Right hindlimb (tissue), 1 donor: Measurements from ENCODE around the gene HERC4.
"Not testable (repeated sequence)": the region's sequence is repeated elsewhere in the genome, so short reads cannot be mapped to it uniquely, and the experiment has no call there.

ENCODE experiments used
- DNase-seq: peaks from one replicate; pipeline ENCODE4 v3.0.0-alpha.2; 2018

HERC4 gene

GRCh38 chr10:67936416-67936815 lies 138.7 kb downstream of the HERC4 start:
- no peak for DNase-seq

- no peak for DNase-seq
Observed at GRCh38 chr10:67935223-67935622, 139.9 kb downstream of the HERC4 start.

GRCh38 chr10:67934336-67934735 lies 140.7 kb downstream of the HERC4 start:
- DNase-seq = no peak

GRCh38 chr10:67933199-67933598 lies 141.9 kb downstream of the HERC4 start:
- no peak for DNase-seq

GRCh38 chr10:67926951-67927350 lies 148.1 kb downstream of the HERC4 start:
- no peak for DNase-seq

GRCh38 chr10:67925449-67926005 lies 149.6 kb downstream of the HERC4 start:
- DNase-seq = no peak

GRCh38 chr10:67924136-67924535 lies 150.9 kb downstream of the HERC4 start:
- DNase-seq = no peak

GRCh38 chr10:67923551-67923950 lies 151.5 kb downstream of the HERC4 start:
- no peak for DNase-seq

- DNase-seq = no peak
Observed at GRCh38 chr10:67921065-67921464, 154.0 kb downstream of the HERC4 start.

- no peak for DNase-seq
Observed at GRCh38 chr10:67917679-67918078, 157.4 kb downstream of the HERC4 start.

GRCh38 chr10:67917169-67917568 lies 157.9 kb downstream of the HERC4 start:
- no peak for DNase-seq

GRCh38 chr10:67914777-67915340 lies 160.2 kb downstream of the HERC4 start:
- no peak for DNase-seq

GRCh38 chr10:67912331-67912946 lies 162.6 kb downstream of the HERC4 start:
- DNase-seq = no peak

GRCh38 chr10:67903581-67903980 lies 171.5 kb downstream of the HERC4 start:
- no peak for DNase-seq

- DNase-seq = no peak
Observed at GRCh38 chr10:67893637-67894036, 181.4 kb downstream of the HERC4 start.

- peak; percentile 90 for DNase-seq
Observed at GRCh38 chr10:67884842-67885670, 190.0 kb downstream of the HERC4 start.

- DNase-seq = peak; percentile 98
Observed at GRCh38 chr10:67884313-67884841, 190.7 kb downstream of the HERC4 start, which contains the start of gene SIRT1. Gene SIRT1, plus strand, starts transcription at chr10:67884656. Its CDS starts 66 bp downstream, at chr10:67884722.

- DNase-seq = no peak
Observed at GRCh38 chr10:67883710-67884312, 191.3 kb downstream of the HERC4 start.

GRCh38 chr10:67878133-67878532 lies 196.9 kb downstream of the HERC4 start:
- DNase-seq = no peak

- not testable (repeated sequence) for DNase-seq
Observed at GRCh38 chr10:67877421-67877820, 197.7 kb downstream of the HERC4 start.

- no peak for DNase-seq
Observed at GRCh38 chr10:67875340-67876238, 199.5 kb downstream of the HERC4 start.
